ENCODE results near the gene GNG12. TPM values are rescaled to one million over a fixed set of nuclear protein-coding genes. Genes with fewer than 3 reads are reported as not detected.

GNG12 gene
- polyA plus RNA-seq, 3 donors: 86.9 to 88.6 (median 88.1) TPM

DNA sequence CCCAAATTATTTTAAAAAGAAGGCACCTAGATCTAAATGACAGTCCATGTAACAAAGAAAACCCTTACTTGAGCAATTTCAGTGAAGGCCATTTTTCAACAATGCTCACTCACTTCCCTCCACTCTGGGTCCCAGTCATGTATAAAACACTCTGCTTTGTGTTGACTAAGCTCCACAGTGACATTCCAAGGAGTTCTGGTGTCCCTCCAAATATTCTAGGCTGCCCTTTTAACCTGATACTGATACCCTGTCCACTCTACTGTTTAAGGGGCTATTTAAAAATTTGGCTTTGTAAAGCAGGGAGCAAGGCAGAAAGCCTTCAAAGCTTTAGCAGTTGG lies 73.6 kb downstream of the GNG12 start:
- DNase-seq: no peak

DNA sequence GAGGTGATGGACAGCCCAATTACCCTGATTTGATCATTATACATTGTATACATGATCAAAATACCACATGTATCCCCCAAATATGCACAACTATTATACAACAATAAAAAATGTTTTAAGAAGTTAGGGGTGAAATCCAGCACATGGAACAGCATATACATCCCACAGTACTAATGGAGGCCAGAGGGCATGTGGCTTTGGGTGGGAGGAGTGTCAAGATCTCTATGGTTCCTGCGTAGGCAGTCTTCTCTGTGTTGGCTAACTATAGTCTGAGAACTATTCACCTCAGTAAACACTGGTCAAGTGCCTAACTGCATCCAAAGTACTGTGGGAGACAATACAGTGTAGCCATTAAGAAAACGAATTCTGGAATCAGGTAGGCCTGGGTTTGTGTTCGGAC lies 74.2 kb downstream of the GNG12 start:
- DNase-seq: no peak

DNA sequence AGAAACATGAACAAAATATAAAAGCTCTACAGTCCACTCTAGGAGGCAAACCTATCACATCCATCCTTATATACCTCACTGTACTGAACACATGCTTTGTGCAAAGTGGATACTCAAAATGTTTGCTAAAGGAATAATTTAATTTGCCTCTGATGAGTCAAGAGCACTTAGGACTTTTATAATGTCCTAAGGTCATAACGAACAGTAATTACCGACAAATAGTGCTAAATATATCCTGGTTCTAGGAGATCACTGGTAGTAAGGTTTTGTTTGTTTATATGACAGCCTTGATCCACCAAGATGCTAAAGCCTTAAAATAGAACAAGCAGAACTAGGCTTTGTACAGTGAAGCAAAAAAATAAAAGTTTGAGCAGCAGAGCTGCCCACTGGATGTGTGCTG lies 77.6 kb downstream of the GNG12 start:
- DNase-seq: no peak

DNA sequence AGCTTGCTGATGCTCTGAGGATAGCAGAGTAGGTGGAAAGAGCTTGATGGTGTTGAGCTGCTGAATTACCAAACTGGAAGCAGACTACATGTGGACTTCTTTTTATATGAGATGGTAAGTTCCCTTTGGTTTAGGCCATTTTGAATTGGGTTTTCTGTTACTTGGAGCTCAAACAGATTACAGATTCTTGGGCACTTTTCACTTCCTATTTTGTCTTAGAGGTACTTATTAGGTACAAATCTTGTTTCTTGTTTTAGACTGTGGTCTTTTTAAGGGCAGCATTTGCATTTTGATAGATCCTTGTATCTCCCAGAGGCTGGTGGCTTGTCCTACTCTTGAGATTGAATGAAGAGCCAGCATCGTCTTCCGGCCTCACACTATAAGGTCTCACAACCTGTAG lies 78.1 kb downstream of the GNG12 start:
- DNase-seq: no peak

DNA sequence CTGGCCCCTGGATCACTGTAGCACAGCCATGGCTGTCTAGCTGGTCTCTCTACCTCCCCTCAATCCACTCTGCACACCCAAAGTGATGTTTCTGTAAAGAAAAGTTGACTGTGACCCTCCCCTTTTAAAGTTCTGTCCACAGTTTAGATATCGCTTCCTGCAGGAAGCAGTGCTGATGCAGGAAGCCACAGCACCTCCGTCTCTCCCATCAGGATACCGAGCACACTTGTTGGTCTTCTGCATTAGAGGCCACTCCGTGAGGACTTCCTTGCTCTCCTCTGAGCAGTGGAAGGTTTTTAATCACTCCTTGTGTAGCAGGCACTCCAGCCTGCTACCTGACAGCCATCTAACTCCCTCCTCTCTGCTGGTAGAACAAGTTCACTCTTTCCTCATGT lies 78.7 kb downstream of the GNG12 start:
- DNase-seq: no peak

DNA sequence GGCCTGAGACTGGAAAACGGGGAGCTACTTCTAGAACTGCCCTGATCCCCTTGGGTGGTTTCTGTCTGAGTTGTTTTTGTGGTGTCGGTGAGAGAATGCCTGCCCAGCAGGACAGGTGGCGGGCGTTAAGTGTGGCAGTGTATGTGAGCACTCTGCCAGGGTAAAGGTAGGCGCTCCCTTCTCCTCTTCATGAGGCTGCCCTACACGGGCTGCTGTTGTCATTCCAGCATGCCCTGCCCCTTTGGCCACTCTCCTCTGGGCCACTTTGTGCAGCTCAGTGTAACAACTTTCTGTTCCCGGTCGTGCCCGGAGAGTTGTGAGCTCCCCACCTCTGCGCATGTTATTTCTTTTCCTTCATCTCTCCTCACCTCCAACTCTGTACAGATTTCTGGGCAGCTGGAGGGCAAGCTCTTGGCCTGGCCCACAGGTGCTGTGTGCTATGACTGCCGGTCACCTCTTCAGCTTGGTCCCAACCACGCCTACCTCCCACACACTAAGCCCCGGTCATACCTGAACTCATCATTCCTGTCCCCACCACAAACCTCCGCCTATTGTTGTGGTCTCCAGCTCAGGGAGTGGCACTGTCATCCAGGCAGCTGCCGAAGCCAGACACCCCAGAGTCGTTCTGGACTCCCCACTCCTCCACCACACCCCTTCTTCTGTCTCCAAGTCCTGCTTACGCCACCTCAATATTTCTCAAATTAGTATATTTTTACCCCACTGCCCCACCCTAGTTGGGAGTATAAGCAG lies 79.3 kb downstream of the GNG12 start:
- no peak for DNase-seq

DNA sequence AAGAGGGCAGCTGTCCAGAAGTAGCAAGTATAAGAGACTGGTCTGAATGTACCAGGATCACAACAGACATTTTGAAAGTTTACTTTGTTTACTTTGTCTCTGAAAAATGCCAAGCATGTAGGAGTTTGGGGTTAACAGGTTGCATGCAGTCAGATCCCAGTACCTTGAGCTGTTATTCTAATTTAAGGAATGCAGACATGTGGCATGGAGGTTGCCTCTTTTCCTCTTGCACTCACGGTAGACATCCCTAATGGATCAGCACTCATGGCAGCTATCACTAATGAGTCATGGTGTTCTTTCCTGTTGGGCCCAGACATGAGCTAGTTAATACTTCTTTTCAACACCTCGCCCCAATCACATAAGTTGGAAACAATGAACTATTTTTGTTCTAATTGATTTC lies 81.0 kb downstream of the GNG12 start:
- no peak for DNase-seq

DNA sequence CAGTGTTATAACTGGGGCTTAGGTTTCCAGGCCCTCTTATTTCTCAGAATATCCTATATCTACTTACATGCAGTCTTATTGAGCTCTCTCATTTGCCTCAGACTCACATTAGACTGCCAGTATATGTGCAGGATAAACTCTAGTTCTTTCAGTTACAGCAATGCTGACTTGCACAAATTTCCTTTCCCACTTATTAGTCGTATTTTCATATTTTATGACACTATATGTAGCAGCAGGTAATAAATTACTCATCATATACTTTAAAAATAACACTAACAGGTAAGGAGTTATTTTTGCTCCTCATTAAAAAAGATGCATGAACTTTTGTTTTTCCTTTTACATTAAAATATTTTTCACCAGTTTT lies 82.6 kb downstream of the GNG12 start:
- no peak for DNase-seq

DNA sequence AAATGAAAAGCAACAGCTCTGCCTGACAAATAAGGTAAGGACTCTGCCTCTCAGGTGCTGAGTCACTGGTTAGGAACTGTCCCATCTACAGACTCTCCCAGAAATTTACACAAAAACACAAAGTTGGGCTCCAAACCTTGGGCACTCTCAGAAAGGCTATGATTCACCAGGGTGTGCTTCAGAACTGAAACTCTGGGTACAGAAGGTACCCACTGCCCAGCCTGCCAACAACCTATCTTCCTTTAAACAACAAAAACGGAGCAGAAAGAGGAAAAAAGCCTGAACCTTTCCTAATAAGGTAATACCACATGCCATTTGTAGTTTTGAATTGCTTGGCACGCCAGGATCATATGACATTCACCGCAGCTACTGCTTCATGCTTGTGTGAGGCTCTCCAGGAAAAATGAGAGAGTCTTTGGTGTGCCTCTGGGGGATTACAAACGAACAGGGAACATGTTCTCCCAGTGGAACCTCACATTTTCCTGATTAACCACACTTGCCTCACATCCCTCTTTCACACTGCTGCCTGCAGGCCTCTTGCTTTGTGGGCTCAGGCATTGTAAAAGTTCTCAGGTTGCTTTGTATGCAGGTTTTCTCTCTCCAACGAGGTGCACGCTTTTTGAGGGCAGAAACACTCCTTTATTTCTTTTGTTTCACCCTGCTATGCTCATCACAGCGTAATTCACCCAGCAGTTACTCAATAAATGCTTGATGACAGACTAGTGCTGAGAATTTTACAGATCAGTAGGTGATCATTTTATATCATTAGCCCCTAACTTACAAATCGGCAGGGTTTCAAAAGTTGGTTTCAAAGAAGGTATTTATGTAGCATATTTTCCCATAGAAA lies 83.2 kb downstream of the GNG12 start:
- DNase-seq: no peak

DNA sequence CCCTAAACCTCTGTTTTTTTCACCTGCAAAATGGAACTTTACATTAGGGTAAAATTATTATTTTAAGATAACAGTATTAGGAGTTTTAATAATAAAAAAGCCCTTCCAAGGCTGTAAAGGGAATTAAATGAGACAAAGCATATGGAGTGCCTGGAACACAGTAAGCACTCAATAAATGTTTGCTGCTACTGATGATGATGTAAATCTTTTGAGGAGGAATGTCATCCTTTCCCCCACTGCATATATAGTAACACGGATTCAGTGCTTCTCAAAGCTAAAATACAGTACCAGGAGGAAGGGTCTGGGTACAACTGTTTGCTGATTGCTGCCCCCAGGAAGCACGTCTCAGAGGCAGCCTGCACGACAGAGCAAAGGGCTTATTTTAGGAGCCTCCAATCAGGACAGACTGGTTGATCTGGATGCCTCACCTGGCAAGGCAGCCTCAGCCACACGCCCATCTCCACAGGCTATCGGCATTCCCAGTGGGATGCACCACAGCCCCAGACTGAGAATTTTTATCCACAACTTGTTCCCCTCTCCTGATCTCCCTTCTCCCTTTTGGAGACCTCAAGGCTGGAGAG lies 83.9 kb downstream of the GNG12 start:
- DNase-seq: no peak

DNA sequence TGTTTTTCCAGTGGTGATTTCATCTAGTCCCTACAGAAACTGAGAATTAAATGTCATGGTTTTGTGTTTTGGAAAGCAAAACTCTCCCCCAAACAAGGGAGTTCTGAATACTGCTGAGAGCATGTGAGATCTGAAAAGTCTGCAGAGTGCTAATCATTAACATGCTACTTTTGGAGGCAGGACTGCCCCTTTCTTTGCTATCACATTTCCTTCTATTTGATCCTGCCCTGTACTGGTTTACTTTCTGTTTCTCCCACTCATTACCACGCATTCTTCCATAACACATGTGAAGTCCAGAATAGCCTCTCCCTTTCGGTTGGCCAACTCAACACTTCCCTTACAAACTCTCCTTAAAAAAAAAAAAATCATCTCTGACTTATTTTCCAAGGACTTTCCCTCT lies 84.6 kb downstream of the GNG12 start:
- DNase-seq: peak; percentile 72

DNA sequence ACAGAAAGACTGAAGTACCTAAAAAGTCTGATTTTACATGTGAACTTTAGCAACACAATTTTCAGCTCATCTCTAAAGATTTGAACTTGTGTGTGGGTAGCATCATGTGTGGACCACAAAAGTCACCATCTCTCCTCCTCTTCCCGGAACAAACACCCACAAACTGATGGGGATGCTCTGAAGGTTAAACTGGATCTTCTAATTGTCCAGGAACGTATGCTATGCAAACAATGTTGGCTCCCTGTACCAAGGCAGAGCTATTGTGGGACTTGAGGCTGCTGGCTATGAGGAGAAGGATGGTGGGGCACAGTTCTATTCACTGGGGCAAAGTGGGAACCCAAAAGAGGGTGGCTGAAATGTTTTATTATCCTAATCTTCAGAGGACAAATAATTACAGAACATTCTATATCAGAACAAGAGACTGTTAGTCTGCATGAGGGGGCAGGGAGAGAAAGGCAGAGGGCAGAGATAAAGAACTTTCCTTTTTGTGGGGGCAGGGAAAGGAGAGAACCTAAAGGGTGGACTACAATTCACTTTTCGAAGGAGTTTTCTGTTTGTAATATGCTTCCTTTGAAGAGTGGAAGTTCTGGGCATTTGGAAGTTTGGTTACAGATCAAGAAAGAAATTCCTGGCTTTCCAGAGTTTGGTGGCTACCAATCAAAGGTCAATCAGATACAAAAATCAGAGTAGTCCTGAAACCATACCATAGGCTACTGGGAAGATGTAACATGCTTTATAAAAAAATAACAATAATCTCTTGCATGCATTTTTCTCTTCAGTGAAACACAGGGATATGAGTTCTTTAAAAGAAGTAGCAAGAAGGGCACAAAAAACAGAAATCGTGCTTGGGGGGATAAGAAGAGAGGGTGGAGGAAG lies 85.4 kb downstream of the GNG12 start:
- no peak for DNase-seq

DNA sequence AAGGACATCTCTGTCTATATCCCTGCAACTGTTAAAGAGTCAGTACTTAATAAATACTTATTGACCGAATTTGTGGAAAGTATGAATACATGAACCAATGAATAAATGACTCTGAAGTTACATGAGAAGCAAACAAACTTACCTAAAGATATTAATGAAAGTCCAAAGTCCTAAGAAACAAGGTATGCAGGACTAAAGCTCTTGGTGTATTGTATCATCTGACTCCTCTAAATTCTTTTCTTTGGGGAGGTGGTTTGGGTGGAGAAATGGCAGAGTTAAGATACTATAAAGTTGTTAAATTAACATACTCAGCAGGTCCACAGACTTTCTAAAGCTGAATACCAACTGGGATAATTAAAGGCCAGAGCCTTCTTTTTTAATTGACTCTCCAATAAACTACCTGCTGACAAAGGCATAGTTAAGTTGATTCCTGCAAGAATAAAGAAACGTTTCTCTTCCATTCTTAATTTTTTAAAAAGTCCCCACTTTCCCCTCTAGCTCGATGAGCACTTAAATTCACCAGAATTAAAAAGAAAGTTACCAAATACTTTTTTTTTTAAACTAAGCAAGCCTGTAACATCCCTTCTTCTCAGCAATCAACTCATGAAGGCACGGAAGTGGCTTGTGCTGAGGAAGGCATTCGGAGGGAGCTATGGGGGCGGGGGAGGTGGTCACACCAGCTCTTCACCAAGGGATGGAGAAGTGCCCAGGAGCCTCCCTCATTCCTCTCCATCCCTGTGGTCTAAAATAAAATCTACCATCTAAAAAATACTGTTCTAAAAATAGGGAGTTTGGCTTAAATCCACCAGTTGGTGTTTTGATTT lies 87.2 kb downstream of the GNG12 start:
- DNase-seq: no peak

DNA sequence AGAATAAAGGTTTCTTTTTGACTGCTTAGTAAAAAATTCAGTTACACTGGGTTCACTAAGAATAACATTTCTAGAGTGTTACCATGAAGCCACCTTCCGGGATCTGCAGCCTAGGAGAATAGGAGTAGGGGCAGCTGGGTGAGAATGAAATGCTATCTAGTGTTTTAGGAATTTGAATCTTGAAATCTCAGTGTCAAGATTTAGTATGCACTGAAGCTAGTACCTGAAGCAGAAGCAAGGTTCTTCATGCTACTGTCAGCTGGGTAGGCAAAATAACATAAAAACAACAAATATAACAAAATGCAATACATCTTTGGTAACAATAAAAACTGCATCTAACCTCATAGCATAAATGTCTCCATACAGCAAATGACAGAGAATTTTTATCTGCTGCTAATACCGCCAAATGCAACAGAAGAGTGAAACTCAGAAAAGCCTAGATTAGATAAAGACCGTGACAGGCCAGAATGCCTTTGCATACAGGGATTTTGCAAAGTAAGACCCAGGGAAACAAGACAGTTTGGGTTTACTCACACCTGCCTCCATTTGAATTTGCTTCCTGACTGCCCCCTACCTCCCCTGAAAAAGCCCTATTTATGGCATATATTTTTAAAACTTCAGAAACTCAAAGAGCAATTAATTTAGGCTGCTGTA lies 90.1 kb downstream of the GNG12 start:
- no peak for DNase-seq

DNA sequence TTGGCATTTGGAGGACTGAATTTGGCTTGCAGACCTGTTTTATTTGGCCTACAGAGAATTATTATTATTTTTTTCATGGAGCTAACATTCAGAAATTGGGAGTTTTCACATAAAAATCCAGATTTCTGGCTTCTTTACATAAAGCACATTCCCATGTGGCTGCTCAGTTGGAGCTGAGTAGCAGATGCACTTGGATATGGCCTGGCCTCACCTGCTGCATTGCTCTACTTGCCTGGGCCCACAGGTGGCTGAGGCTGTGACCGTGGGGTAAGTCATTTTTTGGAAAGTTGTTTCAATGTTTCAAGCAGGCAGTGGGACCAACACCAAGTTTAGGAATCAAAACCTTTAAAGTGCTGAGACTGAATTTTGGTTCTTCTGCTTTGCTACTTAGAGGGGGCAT lies 91.5 kb downstream of the GNG12 start:
- no peak for DNase-seq

DNA sequence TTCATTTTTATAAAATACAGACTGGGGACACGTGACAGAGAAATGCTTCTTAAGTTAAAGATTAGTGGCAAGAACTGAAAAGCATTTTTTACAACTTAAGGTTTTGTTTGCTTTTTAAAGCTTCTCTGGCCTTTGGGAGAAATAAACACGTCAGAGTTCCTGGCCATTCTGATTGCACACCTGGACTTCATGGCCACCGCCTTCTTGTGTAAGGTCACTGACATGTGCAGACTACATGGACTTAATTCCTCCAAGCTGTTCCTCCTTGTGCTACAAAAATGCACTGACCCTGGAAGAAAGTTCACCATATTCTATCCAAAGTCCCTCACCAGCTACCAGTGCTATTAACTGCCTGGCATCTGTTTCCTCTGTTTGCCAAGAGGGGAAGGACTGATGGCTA lies 92.1 kb downstream of the GNG12 start:
- DNase-seq: no peak

DNA sequence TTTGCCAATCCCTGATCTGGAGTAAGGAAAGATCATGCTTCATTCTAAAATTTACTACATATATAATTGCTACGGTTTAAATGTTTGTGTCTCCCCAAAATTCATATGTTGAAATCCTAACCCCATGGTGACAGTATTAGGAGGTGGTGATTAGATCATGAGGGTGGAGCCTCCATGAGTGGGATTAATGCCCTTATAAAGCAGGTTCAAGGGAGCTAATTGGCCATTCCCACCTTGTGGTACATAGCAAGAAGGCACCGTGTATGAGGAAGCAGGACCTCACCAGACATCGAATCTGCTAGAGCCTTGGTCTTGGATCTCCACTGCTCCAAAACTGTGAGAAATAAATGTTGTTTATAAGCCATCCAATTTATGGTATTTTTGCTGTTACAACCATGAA lies 92.7 kb downstream of the GNG12 start:
- no peak for DNase-seq

DNA sequence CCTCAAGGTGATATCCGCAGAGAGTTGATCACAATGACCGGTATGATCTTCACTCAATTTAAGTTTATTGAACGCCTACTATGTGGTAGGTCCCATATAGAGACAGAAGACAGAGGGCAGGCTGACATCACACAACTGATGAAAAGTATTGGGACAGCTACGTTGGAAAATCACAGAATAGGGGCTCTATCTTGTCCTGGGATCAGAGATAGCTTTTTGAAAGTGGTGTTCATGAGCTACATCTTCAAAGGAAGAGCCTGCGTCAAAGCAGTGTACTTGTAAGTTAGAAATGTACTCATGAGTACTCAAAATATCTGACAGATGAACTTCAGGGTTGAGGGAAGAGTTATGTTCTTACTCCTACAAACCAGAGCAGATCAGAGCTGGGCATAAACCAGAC lies 93.9 kb downstream of the GNG12 start:
- no peak for DNase-seq

DNA sequence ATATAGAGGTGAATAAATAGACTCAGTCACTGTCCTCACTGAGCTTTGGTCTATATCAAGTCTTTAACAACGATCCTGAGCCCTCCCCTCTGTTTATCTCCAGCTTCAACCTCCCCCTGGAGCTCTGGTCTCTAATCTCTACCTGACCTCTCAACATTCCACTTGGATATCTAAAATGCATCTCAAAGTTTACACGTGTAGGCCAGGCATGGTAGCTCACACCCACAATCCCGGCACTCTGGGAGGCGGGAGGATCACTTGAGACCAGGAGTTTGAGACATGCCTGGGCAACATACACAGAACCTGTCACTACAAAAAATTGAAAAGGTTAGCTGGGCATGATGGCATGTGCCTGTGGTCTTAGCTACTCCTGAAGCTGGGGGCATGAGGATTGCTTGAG lies 94.9 kb downstream of the GNG12 start:
- no peak for DNase-seq

DNA sequence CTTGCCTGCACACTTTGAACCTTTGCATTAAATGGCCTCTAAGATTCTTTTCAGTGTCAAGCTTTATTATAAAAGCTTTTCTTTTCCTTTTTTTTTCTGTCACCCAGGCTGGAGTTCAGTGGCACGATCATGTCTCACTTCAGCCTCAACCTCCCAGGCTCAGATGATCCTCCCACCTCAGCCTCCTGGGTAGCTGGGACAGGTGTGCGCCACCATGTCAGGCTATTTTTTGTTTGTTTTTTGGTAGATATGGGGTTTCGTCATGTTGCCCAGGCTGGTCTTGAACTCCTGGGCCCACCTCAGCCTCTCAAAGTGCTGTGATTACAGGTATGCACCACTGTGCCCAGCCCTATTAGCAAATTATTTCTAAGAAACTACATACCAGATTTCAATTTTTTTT lies 95.4 kb downstream of the GNG12 start:
- no peak for DNase-seq

DNA sequence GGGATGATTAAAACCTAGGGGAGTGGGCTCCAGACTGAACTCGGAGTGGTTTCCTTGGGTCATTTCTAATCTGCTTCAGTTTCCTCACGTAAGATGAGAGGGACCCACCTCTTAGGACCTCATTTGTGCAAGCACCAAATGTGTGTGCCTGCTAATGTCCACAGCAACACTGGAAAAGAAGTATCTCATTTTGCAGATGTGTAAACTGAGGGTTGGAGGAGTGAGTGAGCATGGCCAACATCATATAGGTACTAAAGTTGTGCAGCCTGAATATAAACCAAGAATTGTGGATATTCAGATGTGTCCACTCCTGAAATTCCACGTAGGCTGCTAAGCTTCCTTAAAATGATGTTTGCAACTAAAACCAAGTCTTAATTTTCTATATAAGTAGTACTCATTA lies 96.5 kb downstream of the GNG12 start:
- DNase-seq: no peak
